Measurements from ENCODE around the gene NLRC5. TPM values are rescaled to one million over a fixed set of nuclear protein-coding genes. Genes with fewer than 3 reads are reported as not detected.

Gene NLRC5
- total and polyA plus RNA-seq, 9 of the 15 experiments (the other 6 are each of a cell fraction or from before 2014, with no cell fraction given) = 0.59 to 0.71 TPM; not detected in 7

GRCh38 chr16:56993204-56993603, 3.8 kb downstream of the NLRC5 start (continued):
- TF ChIP-seq PATZ1 (CRISPR knock-in tag; IDR thresholded peaks at IDR 0.05; ENCODE audit: borderline replicate concordance) = no peak
- TF ChIP-seq FOSL1 (tag; conservative IDR thresholded peaks at IDR 0.05) = no peak
- no peak for TF ChIP-seq HCFC1 (IDR thresholded peaks at IDR 0.05; ENCODE audit: low read depth, low read length)
- TF ChIP-seq TCFL5 (CRISPR knock-in tag; conservative IDR thresholded peaks at IDR 0.05) = no peak
- no peak for TF ChIP-seq SUPT5H (IDR thresholded peaks at IDR 0.05)

- H3K36me3 ChIP-seq (ENCODE audit: control insufficient read depth, insufficient read depth, low read length) = no peaks in the 10 kb centered on the region
- CTCF ChIA-PET (ENCODE audit: low intra/inter-chr PET ratio) = no interaction called here
- DNase-seq (ENCODE audit: extremely low read depth in 1 of 4, low spot score in 3 of 4) (no peak), FAIRE-seq (no peak), ATAC-seq (no peak)
- H3K9me3 ChIP-seq (replicated peaks; ENCODE audit: control insufficient read depth, insufficient read depth, low read depth, low read length) = no peaks in the 10 kb centered on the region
- no peak overlapping the region for H3K4me2 ChIP-seq (ENCODE audit: insufficient read depth, low read length)
- peaks cover 0 to 10% of the 10 kb centered on the region in 2 experiments; a peak in 3 of 5 replicates for H3K4me1 ChIP-seq (replicated peaks in 1 of 2; ENCODE audit: control insufficient read depth in 2 of 2, insufficient read depth in 2 of 2, low read length in 2 of 2)
- no peaks in the 10 kb centered on the region for H3K9me1 ChIP-seq (ENCODE audit: control insufficient read depth, insufficient read depth, low read length)
- intact Hi-C loops (cut with micrococcal nuclease) = no loop called here
- no peak overlapping the region for H3K4me3 ChIP-seq
- in situ Hi-C loops (cut with MboI) = no loop called here
- no peak overlapping the region for H2AFZ ChIP-seq (ENCODE audit: low read depth, low read length)
- H4K20me1 ChIP-seq (replicated peaks; ENCODE audit: control insufficient read depth, insufficient read depth, low read length) = no peaks in the 10 kb centered on the region
- no TSS peak for BruUV-seq (replicated peaks)
- no peak overlapping the region for H3K27ac ChIP-seq (ENCODE audit: extremely low read depth, low read depth, low read length)
- POLR2A ChIA-PET = interaction anchor here (1.0 kb wide), 1 partner anchor 9 kb away, joined by 3 read pairs; no protein-coding TSS in a partner anchor
- H3K27me3 ChIP-seq (ENCODE audit: control insufficient read depth in 2 of 2, insufficient read depth in 2 of 2, low read length in 2 of 2) = peaks cover 24 to 39% of the 10 kb centered on the region in 2 experiments
- H3K9ac ChIP-seq (ENCODE audit: insufficient read depth in 1 of 2, low read depth in 2 of 2, low read length in 2 of 2) = no peak overlapping the region
- 0% methylated on average over 5 of the region's 5 CpGs for WGBS (ENCODE audit: insufficient coverage, low coverage, missing lambda C conversion rate)
- no peaks in the 10 kb centered on the region for H3K79me2 ChIP-seq (ENCODE audit: control insufficient read depth, insufficient read depth, low read length)
- TF ChIP-seq RFX1 (IDR thresholded peaks at IDR 0.05) (no peak), SMAD2 (IDR thresholded peaks at IDR 0.05; ENCODE audit: low read depth, low read length) (no peak), JUN (IDR thresholded peaks at IDR 0.05; ENCODE audit: borderline replicate concordance, low read depth, low read length) (no peak), JUN (CRISPR knock-in tag; IDR thresholded peaks at IDR 0.05; ENCODE audit: borderline replicate concordance) (no peak), TSC22D4 (tag; IDR thresholded peaks at IDR 0.05) (no peak), MAFG (tag; conservative IDR thresholded peaks at IDR 0.05) (no peak), KDM5B (IDR thresholded peaks at IDR 0.05; ENCODE audit: insufficient replicate concordance, low read depth, low read length) (no peak), CEBPB (tag; IDR thresholded peaks at IDR 0.05) (no peak), STAG1 (CRISPR knock-in tag; IDR thresholded peaks at IDR 0.05; ENCODE audit: borderline replicate concordance) (no peak), MCM2 (IDR thresholded peaks at IDR 0.05; ENCODE audit: low read depth) (no peak), POLR2G (IDR thresholded peaks at IDR 0.05; ENCODE audit: low read depth, low read length) (no peak), SREBF2 (CRISPR knock-in tag; IDR thresholded peaks at IDR 0.05) (no peak), GTF2E2 (tag; IDR thresholded peaks at IDR 0.05) (no peak), TRIM25 (IDR thresholded peaks at IDR 0.05; ENCODE audit: borderline replicate concordance) (no peak), ZC3H11A (IDR thresholded peaks at IDR 0.05; ENCODE audit: low read depth, low read length) (no peak), KAT7 (CRISPR knock-in tag; IDR thresholded peaks at IDR 0.05; ENCODE audit: borderline replicate concordance) (no peak)
Measured at GRCh38 chr16:56994311-56994710, 5.0 kb downstream of the NLRC5 start.
